ENCODE measurements around the gene OTUD7B. TPM values are rescaled to one million over a fixed set of nuclear protein-coding genes. Genes with fewer than 3 reads are reported as not detected.

Gene OTUD7B
- total and polyA plus RNA-seq, 4 donors, result 6.3 to 41.2 (median 21.5) TPM

GRCh38 chr1:150028322-150028721, 17.8 kb upstream of the OTUD7B start:
- H3K4me3 ChIP-seq (ENCODE audit: low read length in 2 of 2), result no peak overlapping the region
- H3K27ac ChIP-seq (ENCODE audit: low read depth in 1 of 2, low read length in 2 of 2), result no peak overlapping the region
- no peaks in the 10 kb centered on the region for H3K9me3 ChIP-seq (ENCODE audit: control insufficient read depth, low read length)
- 100% methylated on average over 1 of the region's 1 CpG for WGBS, 2 donors
- intact Hi-C loops (cut with DNase I), result no loop called here
- H3K27me3 ChIP-seq (ENCODE audit: control insufficient read depth in 1 of 2, insufficient read depth in 2 of 2, low read length in 1 of 2), result no peaks in the 10 kb centered on the region
- ATAC-seq (ENCODE audit: low FRiP score) (no peak), DNase-seq (no peak)
- H3K36me3 ChIP-seq (ENCODE audit: control insufficient read depth in 1 of 2, insufficient read depth in 2 of 2, low read length in 1 of 2), result no peaks in the 10 kb centered on the region
- H3K4me1 ChIP-seq (ENCODE audit: control insufficient read depth in 1 of 2, insufficient read depth in 2 of 2, low read length in 2 of 2), result no peaks in the 10 kb centered on the region

DNA sequence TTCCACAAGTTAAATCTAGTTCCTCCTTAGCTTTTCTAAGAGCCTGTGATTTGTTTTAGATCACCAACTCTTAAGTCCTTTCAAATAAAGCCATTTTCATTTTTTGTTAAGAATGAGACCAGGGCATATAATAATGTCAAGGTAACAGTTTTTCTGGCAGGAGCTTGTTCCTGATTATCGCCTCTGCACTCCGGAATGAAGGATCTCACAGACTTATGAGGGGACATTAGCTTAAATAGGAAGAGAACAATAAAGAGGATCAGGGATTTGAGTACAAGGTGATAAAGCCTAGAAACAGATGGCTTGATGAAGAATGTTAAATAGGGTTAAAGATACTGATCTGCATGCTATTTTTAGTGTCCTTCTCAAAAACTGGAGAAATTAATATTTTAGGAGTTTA, 13.6 kb upstream of the OTUD7B start:
- 92 to 96% methylated on average over 2 of the region's 2 CpGs for WGBS, 2 donors
- no peak for ATAC-seq (ENCODE audit: low FRiP score)
- peaks cover 0 to 5% of the 10 kb centered on the region in 2 donors for H3K4me1 ChIP-seq (ENCODE audit: control insufficient read depth in 1 of 2, insufficient read depth in 2 of 2, low read length in 2 of 2)

DNA sequence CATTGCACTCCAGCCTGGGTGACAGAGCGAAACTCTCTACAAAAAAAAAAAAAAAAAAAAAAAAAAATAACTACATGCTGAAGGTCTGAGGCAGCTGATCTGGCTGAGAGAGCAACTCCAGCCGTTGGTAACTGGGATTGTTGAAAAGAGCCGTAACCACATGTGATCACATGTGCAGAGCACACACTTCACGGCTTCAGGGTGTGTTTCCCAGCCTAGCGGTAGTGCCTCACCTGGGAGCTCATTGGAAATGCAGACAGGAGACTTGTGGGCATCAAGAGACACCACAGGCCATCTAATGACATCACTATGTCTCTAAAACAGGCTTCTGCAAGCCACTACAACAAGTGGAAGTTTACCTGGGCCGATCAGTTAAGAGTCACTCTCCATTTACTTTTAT, 11.8 kb upstream of the OTUD7B start:
- DNase-seq (no peak), ATAC-seq (ENCODE audit: low FRiP score) (no peak)
- Histone ChIP-seq H3K36me3 (ENCODE audit: control insufficient read depth in 1 of 2, insufficient read depth in 2 of 2, low read length in 1 of 2) (no peaks in the 10 kb centered on the region), H3K9me3 (ENCODE audit: control insufficient read depth, low read length) (no peaks in the 10 kb centered on the region), H3K27ac (ENCODE audit: low read depth in 1 of 2, low read length in 2 of 2) (no peak overlapping the region), H3K27me3 (ENCODE audit: control insufficient read depth in 1 of 2, insufficient read depth in 2 of 2, low read length in 1 of 2) (no peaks in the 10 kb centered on the region), H3K4me1 (ENCODE audit: control insufficient read depth in 1 of 2, insufficient read depth in 2 of 2, low read length in 2 of 2) (peaks cover 0 to 5% of the 10 kb centered on the region in 2 donors), H3K4me3 (ENCODE audit: low read length in 2 of 2) (no peak overlapping the region)
- intact Hi-C loops (cut with DNase I), result no loop called here
- 87 to 90% methylated on average over 5 to 6 of the region's 6 CpGs for WGBS, 2 donors

More for the DNA sequence above, 13.6 kb upstream of the OTUD7B start:
- Histone ChIP-seq H3K9me3 (ENCODE audit: control insufficient read depth, low read length) (no peaks in the 10 kb centered on the region), H3K27ac (ENCODE audit: low read depth in 1 of 2, low read length in 2 of 2) (no peak overlapping the region), H3K4me3 (ENCODE audit: low read length in 2 of 2) (no peak overlapping the region), H3K36me3 (ENCODE audit: control insufficient read depth in 1 of 2, insufficient read depth in 2 of 2, low read length in 1 of 2) (no peaks in the 10 kb centered on the region), H3K27me3 (ENCODE audit: control insufficient read depth in 1 of 2, insufficient read depth in 2 of 2, low read length in 1 of 2) (no peaks in the 10 kb centered on the region)
- DNase-seq, result no peak
- intact Hi-C loops (cut with DNase I), result no loop called here

GRCh38 chr1:150021191-150021694, 10.7 kb upstream of the OTUD7B start:
- WGBS, 2 donors, result 33 to 35% methylated on average over 5 of the region's 5 CpGs
- intact Hi-C loops (cut with DNase I), result no loop called here
- no peak for ATAC-seq (ENCODE audit: low FRiP score)
- Histone ChIP-seq H3K9me3 (ENCODE audit: control insufficient read depth, low read length) (no peaks in the 10 kb centered on the region), H3K27me3 (ENCODE audit: control insufficient read depth in 1 of 2, insufficient read depth in 2 of 2, low read length in 1 of 2) (no peaks in the 10 kb centered on the region), H3K4me1 (ENCODE audit: control insufficient read depth in 1 of 2, insufficient read depth in 2 of 2, low read length in 2 of 2) (peaks cover 0 to 5% of the 10 kb centered on the region in 2 donors), H3K4me3 (ENCODE audit: low read length in 2 of 2) (no peak overlapping the region), H3K27ac (ENCODE audit: low read depth in 1 of 2, low read length in 2 of 2) (peak overlapping the region in 1 of 2 donors; percentile 61), H3K36me3 (ENCODE audit: control insufficient read depth in 1 of 2, insufficient read depth in 2 of 2, low read length in 1 of 2) (no peaks in the 10 kb centered on the region)
- DNase-seq, result no peak

DNA sequence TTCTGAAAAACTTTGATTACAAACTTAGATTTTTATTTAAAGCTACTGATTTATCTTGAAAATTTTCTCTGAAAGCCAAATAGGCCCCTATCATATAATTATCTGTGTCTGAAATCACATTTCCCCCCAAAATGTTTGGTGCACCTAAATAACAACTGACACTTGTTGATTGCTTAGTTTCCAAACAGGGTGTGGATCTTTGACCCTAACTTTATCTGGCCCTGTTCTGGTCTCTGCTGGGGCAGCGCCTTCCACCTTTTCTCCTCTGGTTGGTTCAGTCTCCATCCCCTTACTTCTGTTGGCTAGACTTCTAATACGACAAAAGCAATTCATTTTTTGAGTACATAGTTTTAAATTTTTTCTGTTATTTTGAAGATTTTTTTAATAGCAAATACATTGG, 10.2 kb upstream of the OTUD7B start:
- Histone ChIP-seq H3K4me1 (ENCODE audit: control insufficient read depth in 1 of 2, insufficient read depth in 2 of 2, low read length in 2 of 2) (peaks cover 0 to 5% of the 10 kb centered on the region in 2 donors), H3K4me3 (ENCODE audit: low read length in 2 of 2) (no peak overlapping the region), H3K9me3 (ENCODE audit: control insufficient read depth, low read length) (no peaks in the 10 kb centered on the region), H3K36me3 (ENCODE audit: control insufficient read depth in 1 of 2, insufficient read depth in 2 of 2, low read length in 1 of 2) (no peaks in the 10 kb centered on the region), H3K27ac (ENCODE audit: low read depth in 1 of 2, low read length in 2 of 2) (peak overlapping the region in 1 of 2 donors; percentile 61), H3K27me3 (ENCODE audit: control insufficient read depth in 1 of 2, insufficient read depth in 2 of 2, low read length in 1 of 2) (no peaks in the 10 kb centered on the region)
- intact Hi-C loops (cut with DNase I), result no loop called here
- 52 to 57% methylated on average over 2 of the region's 2 CpGs for WGBS, 2 donors
- ATAC-seq (ENCODE audit: low FRiP score) (no peak), DNase-seq (no peak)

DNA sequence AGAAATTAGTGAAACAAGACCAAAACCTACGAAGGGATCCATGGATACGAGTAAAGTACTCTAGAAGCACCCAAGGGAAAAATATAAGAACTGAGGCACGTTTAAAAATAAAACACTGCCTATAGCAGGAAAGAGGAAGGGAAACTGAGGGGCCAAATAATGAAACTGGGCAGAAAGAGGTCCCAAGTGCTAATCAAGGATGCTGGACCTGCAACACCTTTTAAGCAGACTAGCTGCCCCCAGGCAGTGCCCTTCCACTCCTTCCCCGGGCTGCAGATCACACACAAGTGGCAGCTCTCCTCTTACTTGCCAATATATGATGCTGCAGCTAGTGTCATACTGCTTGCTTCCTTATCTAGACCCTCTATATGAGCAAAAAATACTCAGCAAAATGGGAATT, 7.6 kb upstream of the OTUD7B start:
- intact Hi-C loops (cut with DNase I), result no loop called here
- no peaks in the 10 kb centered on the region for H3K27me3 ChIP-seq (ENCODE audit: control insufficient read depth in 1 of 2, insufficient read depth in 2 of 2, low read length in 1 of 2)
- WGBS, 2 donors, result 82 to 88% methylated on average over 4 of the region's 4 CpGs
- no peak overlapping the region for H3K27ac ChIP-seq (ENCODE audit: low read depth in 1 of 2, low read length in 2 of 2)
- no peaks in the 10 kb centered on the region for H3K36me3 ChIP-seq (ENCODE audit: control insufficient read depth in 1 of 2, insufficient read depth in 2 of 2, low read length in 1 of 2)
- no peak for DNase-seq
- no peak for ATAC-seq (ENCODE audit: low FRiP score)
- no peak overlapping the region for H3K4me3 ChIP-seq (ENCODE audit: low read length in 2 of 2)
- H3K4me1 ChIP-seq (ENCODE audit: control insufficient read depth in 1 of 2, insufficient read depth in 2 of 2, low read length in 2 of 2), result peaks cover 0 to 5% of the 10 kb centered on the region in 2 donors
- no peaks in the 10 kb centered on the region for H3K9me3 ChIP-seq (ENCODE audit: control insufficient read depth, low read length)

DNA sequence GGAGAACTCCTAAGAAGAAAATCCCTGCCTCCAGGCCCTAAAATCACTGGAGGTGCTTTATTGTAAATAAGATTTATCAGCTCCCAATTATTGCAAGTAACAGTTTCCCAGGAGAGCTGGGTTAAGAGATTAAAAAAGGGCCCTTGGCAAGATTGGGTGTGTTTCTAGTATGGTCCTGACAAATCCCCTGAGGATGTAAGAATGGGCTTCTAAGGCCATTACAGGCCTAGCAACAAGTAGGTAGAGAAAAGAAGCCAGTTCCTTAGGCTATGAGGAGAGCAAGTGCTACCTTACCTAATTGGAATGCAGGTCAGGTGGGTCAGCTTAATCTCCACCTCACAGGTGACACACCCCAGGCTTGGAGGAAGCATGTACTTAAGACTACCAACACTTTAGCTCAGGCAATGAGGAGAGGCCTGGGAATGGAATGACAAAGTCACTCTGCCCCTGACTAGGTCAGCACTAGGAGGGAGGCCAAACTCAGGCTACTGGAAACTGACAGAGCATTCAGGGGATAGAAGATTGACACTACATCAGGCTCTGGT, 6.8 kb upstream of the OTUD7B start:
- H3K4me3 ChIP-seq (ENCODE audit: low read length in 2 of 2), result no peak overlapping the region
- H3K4me1 ChIP-seq (ENCODE audit: control insufficient read depth in 1 of 2, insufficient read depth in 2 of 2, low read length in 2 of 2), result peaks cover 0 to 5% of the 10 kb centered on the region in 2 donors
- DNase-seq, result no peak
- ATAC-seq (ENCODE audit: low FRiP score), result no peak
- no peak overlapping the region for H3K27ac ChIP-seq (ENCODE audit: low read depth in 1 of 2, low read length in 2 of 2)
- intact Hi-C loops (cut with DNase I), result no loop called here
- no peaks in the 10 kb centered on the region for H3K36me3 ChIP-seq (ENCODE audit: control insufficient read depth in 1 of 2, insufficient read depth in 2 of 2, low read length in 1 of 2)
- H3K9me3 ChIP-seq (ENCODE audit: control insufficient read depth, low read length), result no peaks in the 10 kb centered on the region
- no peaks in the 10 kb centered on the region for H3K27me3 ChIP-seq (ENCODE audit: control insufficient read depth in 1 of 2, insufficient read depth in 2 of 2, low read length in 1 of 2)

GRCh38 chr1:150015651-150016131, 5.2 kb upstream of the OTUD7B start:
- 72 to 74% methylated on average over 4 of the region's 4 CpGs for WGBS, 2 donors
- Histone ChIP-seq H3K9me3 (ENCODE audit: control insufficient read depth, low read length) (no peaks in the 10 kb centered on the region), H3K27ac (ENCODE audit: low read depth in 1 of 2, low read length in 2 of 2) (no peak overlapping the region), H3K27me3 (ENCODE audit: control insufficient read depth in 1 of 2, insufficient read depth in 2 of 2, low read length in 1 of 2) (no peaks in the 10 kb centered on the region), H3K36me3 (ENCODE audit: control insufficient read depth in 1 of 2, insufficient read depth in 2 of 2, low read length in 1 of 2) (no peaks in the 10 kb centered on the region), H3K4me1 (ENCODE audit: control insufficient read depth in 1 of 2, insufficient read depth in 2 of 2, low read length in 2 of 2) (no peaks in the 10 kb centered on the region), H3K4me3 (ENCODE audit: low read length in 2 of 2) (no peak overlapping the region)
- no peak for DNase-seq
- ATAC-seq (ENCODE audit: low FRiP score), result no peak
- intact Hi-C loops (cut with DNase I), result no loop called here

GRCh38 chr1:150012611-150013010, 2.1 kb upstream of the OTUD7B start:
- Histone ChIP-seq H3K4me3 (ENCODE audit: low read length in 2 of 2) (no peak overlapping the region), H3K9me3 (ENCODE audit: control insufficient read depth, low read length) (no peaks in the 10 kb centered on the region), H3K27ac (ENCODE audit: low read depth in 1 of 2, low read length in 2 of 2) (no peak overlapping the region), H3K4me1 (ENCODE audit: control insufficient read depth in 1 of 2, insufficient read depth in 2 of 2, low read length in 2 of 2) (no peaks in the 10 kb centered on the region), H3K36me3 (ENCODE audit: control insufficient read depth in 1 of 2, insufficient read depth in 2 of 2, low read length in 1 of 2) (no peaks in the 10 kb centered on the region), H3K27me3 (ENCODE audit: control insufficient read depth in 1 of 2, insufficient read depth in 2 of 2, low read length in 1 of 2) (no peaks in the 10 kb centered on the region)
- ATAC-seq (ENCODE audit: low FRiP score), result no peak
- intact Hi-C loops (cut with DNase I), result no loop called here
- WGBS, 2 donors, result 90 to 95% methylated on average over 1 of the region's 1 CpG
- no peak for DNase-seq
